DMS53 treated with DMSO at 0.1 percent for 48 hours (cell line): ENCODE data around the gene C10orf67.
A peak's percentile ranks its signal among the peaks of the same experiment; 100 is the strongest.
"Not testable (repeated sequence)": the region's sequence is repeated elsewhere in the genome, so short reads cannot be mapped to it uniquely, and the experiment has no call there.

Experiments
- DNase-seq: peaks from one replicate; lab custom pipeline; 2025; ENCODE audit not compliant: unreplicated experiment; lab: John Stamatoyannopoulos, UW

Gene C10orf67

DNA sequence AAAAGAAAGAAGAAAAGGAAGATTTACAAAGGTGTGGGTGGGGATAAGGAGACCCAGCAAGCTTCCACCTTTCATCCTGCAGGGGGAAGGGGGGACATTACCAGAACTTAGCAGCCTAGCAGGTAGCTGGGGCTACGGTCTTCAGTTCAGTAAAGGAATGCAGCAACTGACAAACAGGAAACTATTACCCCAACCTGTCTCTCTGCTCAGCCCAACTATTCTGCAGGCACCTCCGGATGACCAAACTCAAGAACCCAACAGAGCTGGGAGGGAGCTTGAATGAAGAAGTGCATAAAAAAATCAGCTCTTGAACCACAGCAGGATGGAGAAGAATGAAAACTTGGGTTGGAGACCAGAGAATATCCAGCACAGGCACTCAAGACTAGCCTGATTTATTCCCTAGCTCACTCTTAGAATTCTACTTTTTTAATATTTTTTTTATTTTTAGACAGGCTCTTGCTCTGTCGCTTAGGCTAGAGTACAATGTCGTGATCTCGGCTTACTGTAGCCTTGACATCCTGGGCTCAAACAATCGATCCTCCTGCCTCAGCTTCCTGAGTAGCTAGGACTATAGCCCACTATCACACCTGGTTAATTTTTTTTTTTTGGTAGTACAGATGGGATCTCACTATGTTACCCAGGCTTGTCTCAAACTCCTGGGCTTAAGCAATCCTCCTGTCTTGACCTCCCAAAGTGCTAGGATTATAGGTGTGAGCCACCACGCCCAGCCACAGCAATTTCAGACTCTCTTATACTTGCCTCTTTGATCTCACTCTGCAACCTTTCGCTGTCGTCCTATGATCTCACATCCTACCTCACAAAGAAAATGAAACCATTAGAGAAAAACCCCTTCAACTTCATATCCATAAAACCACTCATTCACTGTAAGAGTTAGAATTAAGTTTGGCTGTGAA, 18.5 kb upstream of the C10orf67 start:
- DNase-seq, result no peak

DNA sequence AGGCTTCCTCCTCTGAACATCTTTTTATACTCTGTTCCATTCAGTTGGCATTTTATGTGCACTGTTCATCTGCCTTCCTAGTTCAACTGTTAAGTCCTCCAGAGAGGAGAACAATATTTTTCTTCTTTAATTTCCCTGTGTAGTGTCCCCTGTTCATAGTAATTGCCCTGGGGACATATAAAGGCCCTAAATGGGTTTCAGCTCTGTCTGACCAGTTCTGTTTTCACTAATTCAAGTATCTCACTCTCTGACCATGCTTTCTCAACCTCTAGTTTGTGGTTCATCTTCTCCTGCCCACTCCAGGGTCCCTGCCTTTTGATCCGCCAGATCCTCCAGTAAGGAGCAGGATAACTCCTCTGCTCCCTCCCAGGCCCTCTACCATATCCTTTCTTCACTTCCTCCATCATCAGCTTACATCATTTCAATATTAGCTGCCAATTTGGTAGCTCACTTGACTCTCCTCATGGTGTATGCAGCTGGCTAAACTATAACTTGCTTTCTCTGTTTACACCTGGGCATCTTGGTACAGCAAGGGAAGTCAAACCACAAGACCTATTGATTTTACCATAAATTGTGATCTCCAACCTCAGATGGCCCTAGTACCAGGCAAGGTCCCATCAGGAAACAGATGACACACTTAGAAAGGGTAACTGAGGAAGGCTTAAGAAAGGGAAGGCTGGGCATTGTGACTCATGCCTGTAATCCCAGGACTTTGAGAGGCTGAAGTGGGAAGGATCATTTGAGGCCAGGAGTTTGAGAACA, 17.7 kb upstream of the C10orf67 start:
- no peak for DNase-seq

DNA sequence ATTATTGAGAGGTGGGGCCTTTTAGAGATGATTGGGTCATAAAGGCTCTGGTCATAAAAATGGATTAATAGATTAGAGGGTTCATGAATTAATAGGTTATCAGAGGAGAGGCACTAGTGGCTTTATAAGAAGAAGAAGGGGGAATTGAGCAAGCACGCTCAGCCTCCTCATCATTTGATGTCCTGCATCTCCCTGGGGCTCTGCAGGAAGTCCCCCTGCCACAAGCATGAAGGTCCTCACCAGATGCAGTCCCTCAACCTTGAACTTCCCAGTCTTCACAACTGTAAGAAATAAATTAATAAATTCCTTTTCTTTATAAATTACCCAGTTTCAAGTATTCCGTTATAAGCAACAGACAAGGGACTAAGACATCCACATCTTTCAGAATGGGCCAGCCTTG, 17.1 kb upstream of the C10orf67 start:
- DNase-seq, result no peak

DNA sequence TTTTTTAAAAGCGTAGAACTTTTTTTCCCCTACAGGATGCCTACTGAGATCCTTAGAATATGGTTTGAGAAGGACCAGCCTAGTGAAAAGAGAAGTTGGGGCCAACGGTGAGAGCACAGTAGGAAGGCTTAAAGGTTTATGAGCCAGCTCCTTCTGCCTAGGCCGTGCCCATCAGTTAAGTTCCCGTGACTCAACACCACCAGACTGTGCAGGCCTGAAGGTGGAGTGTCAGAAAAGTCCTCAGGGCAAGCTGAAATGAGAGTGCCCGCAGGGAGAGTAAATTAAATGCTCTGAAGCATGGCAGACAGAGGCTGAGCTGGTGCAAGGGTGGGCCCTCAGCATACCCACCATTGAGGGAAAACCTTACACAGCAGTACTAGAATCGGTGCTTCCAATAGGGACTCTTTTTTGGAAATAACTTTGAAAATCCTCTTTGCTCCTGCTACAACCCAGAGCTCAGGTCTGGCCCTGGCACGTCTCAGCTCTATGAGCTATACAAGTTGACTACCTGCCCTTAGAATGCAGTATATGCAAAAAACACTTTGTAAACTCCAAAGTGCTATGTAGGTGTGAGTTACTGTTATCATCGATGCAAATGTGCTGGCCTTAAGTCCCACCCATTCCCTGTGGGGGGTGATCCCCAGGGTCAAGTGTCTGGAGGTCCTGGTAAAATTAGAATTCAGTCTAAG, 15.2 kb upstream of the C10orf67 start:
- no peak for DNase-seq

DNA sequence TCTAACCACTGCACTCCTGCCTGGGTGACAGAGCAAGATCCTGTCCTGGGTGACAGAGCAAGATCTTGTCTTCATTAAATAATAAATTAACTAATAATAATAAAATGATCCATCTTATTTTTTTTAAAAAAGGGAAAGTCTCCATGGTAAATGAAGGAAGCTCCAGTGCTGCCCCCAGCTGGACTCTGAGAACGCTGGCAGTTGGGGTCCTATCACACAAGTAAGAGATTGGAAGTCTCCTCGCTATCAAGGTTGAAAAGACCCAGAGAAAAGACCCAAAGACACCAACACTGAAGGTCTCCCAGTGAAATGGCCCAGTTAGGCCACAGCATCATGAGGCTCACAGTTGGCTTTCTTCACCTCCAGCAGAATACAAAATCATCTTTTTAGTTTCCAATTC, 13.8 kb upstream of the C10orf67 start:
- DNase-seq, result no peak

DNA sequence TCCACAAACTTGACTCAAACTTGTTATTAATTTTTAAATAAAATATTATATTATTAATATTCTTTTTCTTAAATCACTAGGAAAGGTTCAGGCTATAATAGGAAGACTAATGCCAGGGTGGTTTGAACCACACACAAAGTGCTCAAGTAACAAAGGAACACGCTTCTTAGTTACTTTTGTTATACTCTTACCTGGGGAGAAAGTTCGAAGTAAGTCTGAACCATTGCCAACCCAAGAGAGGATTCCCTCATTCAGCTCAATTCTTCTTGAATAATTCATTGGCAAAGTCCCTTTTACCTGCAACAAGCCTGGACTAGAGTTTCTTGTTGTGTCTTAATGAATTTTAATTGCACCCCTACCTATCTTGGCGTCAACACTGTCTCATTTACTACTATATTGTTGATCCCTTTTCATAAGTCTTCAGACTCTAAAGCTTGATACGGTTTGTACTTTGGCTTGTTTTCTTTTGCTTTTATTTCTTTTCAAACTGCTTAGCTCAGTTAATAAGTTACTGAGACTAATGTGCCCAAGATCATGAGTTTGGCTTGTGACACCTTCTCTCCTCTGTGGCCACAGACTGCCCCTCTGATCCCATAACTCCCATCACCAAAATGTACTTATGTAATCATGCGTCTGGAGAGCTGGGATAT, 10.2 kb upstream of the C10orf67 start:
- no peak for DNase-seq

DNA sequence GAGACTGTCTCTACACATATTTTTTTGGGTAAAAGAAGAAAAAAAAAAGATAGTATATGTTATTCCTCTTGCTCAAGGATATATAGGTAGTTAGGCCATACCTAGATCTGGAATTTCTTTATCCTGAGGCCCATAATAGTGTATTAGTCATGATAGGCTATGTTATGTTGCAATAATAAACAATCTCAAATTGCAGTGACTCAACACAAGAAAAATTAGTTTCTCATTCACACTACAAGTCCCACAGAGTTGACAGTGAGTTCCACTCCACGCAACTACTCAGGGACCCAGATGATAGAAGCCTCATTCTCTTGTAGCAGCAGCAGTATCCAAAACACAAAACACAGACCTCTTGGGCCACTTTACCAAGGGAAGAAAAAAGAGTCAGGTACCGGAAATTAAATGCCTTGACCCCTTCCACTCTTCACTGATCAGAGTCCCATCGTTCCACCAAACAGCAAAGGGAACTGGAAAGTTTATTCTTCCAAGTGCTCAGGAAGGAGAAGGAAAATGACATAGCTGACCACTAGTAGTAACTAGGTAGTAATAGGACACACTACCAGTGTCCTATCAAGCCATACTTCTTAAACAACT, 7.4 kb upstream of the C10orf67 start:
- DNase-seq, result no peak

DNA sequence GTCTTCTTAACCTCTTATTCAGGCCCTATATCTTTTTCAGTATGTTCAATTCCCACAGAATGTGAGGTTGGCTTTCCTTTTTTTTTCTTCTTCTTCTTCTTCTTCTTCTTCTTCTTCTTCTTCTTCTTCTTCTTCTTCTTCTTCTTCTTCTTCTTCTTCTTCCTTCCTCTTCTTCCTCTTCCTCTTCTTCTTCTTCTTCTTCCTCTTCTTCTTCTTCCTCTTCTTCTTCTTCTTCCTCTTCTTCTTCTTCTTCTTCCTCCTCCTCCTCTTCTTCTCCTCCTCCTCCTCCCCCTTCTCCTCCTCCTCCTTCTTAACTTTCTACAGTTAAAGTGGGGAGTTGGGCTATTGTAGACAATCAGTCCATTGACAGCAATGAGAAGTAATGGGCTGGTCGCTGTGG, 6.1 kb upstream of the C10orf67 start:
- DNase-seq, result not testable (repeated sequence)

DNA sequence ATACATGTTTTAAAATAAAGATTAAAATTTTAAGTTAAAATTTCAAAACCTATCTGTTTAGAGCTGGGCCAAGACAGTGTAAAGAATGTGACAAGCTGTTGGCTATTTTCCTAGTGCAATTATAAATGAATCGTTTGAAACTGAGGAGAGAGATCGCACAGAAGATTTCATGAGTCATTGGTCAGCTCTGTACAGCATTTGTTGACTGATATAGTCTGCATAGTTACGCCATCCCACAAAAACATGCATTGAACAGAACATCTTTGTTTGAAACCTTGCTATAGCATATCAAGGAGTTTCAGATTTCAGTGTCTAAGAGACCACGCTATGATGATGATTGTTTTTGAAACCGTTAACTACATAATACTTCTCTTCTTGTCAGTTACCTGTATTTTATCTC, 1.3 kb upstream of the C10orf67 start:
- DNase-seq, result no peak

DNA sequence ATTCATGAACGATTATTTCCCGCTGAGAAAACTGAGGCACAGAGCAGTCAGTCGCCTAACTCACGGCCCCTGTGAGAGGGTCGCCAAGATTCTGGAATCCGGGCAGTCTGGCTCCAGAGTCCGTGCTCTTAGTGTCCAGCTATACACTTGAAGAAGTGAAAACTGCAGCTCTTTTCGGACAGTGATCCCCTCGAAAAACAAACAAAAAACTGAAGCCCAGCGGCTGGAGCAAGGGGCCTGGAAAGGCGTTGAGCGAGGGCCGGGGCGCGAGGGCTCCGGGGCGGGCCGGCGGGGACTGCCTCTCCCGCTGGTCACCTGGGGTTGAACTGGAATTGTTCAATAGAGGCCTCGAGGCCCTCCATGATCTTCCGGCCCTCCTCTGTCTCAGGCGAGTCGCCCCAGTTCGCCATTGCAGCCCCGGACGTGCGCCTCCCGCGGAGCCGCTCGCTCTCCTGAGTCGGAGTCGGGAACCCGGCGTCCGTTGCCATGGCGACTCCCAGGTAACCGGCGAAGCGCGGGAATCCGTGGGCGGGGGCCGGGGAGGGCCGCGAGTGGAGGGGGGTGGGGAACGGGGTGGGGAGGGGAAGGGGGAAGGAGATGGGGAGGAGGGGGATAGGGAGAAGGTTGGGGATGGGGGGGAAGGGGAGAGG, 881 bp downstream of the C10orf67 start:
- peak; percentile 35 for DNase-seq

DNA sequence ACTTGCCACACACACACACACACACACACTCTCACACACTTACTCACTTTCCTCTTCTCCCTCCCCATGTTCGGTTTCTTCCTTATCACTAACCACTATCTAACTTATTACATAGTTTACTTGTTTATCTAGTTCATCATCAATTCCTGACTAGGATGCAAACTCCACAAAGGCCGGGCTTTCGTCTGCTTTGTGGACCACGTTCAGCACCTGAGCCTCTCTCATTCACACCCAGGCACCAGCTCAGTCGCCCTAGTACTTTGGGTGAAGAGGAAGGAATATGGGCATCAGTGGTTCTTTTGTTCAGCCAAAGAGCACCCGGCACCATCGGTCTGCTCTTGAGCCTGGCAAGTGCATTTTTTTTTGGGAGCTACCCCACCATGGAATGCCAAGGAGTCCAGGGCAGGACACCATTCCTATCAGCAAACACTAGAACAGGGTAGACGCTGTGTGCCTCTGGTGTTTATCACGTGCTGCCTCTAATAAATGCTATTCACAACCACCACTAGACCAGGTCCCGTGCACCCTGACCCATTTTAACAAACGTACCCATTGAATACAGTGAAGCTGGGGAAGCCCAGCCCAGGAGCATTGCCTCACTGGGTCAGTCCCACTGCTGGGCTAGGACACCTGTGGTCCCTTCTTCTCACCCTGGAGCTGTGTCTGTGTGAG, 2.2 kb downstream of the C10orf67 start:
- DNase-seq, result no peak

DNA sequence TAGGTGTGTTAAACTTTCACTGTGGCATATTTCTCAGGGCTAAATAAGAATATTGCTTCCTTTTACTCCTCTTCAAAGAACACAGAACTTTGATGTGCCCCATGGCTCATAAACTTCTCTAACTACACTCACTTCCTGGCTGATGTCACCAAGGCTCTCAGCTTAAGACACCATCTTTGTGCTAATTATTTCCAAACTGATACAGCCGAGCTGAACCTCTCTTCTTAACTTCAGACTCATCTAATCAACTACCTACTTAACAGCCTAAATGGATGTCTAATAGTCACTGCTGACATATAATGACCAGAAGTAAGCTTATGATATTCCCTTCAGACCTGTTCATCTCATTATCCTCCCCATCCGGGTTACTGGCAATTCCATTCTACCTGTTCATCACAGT, 3.6 kb downstream of the C10orf67 start:
- DNase-seq, result no peak

DNA sequence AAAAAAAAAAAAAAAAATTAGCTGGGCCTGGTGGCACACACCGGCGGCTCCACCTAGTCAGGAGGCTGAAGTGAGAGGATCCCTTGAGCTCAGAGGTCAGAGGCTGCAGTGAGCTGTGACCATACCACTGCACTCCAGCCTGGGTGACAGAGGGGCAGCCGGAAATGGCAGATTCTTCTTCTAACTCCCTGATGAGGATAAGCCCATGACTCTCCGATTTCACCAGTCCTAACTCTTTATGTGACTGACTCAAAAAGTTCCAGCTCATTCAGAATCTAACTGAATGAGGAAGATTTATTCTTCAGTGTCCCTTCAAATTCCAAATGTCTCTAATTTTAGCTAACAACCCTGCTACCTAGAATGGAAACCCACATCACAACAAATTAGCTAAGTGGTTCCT, 4.2 kb downstream of the C10orf67 start:
- DNase-seq, result no peak

DNA sequence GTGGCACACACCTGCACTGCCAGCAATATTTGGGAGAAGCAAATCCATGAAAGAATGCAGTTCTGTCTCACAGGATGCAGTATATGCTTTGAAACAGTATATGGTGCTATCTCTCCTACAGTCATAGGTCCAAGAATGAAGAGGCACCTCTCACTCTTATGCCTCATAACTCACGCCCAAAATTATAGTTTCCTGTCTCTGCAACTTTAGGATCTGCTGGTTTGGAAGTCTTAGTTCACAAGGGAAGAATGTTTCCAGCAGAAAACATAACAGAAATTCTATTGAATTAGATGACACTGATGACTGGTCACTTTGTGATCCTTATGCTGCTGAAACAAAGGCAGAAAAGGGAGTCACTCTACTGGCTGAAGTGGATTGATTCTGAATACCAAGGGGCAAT, 5.7 kb downstream of the C10orf67 start:
- no peak for DNase-seq

DNA sequence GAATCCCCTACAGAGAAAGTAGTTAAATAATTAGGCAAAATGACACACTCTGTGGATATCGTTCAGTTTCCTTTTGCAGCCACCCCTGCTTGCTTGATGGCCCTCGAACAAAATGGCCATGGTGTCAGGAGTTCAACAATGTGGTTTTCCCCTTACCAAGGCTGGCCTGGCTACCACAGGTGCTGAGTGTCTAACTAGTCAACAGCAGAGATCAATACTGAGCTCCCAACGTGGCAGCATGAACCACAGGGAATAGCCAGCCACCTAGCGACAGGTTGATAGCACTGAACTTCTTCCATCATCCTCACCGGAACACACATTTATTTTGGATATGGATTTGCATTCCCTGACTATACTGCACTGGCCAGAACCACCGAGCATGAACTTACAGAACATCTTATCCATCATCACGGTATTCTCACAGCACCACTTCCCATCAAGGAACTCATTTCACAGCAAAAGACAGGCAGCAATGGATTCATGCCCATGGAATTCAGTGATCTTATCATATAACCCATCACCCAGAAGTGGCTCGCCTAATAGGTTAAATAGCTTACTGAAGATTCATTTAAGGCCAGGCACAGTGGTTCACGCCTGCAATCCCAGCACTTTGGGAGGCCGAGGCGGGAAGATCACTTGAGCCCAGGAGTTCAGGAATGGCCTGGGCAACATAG, 6.3 kb downstream of the C10orf67 start:
- DNase-seq, result no peak

DNA sequence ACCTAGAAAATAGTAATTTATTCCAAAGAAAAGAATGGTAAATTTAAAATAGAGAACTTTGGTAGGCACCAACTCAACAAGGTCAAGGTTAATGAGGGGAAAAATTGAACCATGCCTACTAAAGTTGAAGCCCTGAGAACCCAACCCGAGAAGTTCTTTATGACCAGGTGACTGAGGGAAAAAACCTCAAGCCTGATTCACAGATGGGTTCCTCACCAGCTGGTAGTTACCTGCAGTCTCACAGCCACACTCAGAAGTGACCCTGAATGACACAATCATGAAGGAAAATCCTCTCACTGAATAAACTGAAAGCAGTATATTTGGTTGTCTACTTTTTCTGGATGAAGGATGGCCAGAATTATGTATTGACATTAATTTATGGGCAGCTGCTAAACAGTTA, 7.0 kb downstream of the C10orf67 start:
- DNase-seq, result no peak

DNA sequence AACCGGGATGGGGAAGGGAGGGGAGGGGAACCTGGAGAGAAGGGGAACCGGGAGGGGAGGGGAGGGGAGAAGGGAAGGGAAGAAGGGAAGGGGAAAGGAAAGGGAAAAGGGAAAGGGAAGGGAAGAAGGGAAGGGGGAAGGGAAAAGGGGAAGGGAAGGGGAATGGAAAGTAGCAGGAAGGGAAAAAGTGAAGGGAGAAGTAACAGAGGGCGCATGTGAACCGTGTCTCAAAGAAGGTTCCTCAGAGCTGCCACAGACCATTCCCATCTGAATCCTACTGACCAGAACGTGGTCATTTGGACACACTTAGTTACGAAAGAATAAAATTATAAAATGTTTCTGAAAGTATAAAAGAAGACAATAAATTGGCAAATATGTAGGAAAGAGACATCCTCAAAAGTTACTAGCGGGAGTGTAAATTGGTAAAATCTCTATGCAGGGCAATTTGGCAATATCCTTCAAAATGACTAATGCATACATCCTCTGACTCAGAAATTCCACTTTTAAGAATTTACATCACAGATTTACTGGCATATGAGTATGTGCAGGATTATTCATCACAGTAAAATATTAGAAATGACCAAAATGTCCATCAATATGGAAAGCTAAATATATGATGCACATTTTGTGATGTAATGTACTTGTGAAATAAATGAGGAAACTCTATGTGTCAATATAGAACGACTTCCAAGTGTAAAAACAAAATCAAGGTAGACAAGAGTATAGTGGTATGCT, 12.9 kb downstream of the C10orf67 start:
- DNase-seq, result no peak

DNA sequence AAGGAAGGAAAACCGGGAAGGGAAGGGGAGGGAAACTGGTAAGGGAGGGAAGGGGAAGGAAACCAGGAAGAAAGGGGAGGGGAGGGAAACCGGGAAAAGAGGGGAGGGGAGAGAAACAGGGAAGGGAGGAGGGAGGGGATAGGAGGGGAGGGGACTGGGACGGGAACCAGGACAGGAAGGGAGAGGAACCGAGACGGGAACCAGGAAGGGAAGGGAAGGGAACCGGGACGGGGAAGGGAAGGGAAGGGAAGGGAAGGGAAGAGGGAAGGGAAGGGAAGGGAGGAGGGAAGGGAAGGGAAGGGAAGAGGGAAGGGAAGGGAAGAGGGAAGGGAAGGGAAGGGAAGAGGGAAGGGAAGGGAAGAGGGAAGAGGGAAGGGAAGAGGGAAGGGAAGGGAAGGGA, 13.6 kb downstream of the C10orf67 start:
- no peak for DNase-seq
